PC-3 (cell line): ENCODE measurements around the gene HK1. TPM values are rescaled to one million over a fixed set of nuclear protein-coding genes. Genes with fewer than 3 reads are reported as not detected.

Experiments
- ATAC-seq: fragments of 200-7000 bp; cut with Tn5 transposase; 2 replicates; pipeline ENCODE4 v1.9.1; 2020; ENCODE audit warnings: mild to moderate bottlenecking, moderate library complexity
- BruUV-seq: library from RNA; stranded (reverse); fragments of 400-500 nt; replicated peaks from 2 replicates; lab custom pipeline; 2021; lab: Mats Ljungman, UMichigan
- CTCF ChIA-PET: fragments of 300-600 bp; sonication (Branson Sonifier 250); formaldehyde crosslinking; loops from one replicate; lab custom pipeline; 2022; ENCODE audit warnings: antibody characterized with exemption; lab: Charles Lee
- POLR2A ChIA-PET: fragments of 300-600 bp; sonication (Branson Sonifier 250); formaldehyde crosslinking; loops from one replicate; lab custom pipeline; 2022; ENCODE audit warnings: antibody characterized with exemption; ENCODE audit not compliant: unreplicated experiment; lab: Charles Lee
- DNase-seq: peaks from one replicate; pipeline ENCODE4 v3.0.0-alpha.2; 2015
- H2AFZ ChIP-seq: fragments of 300-600 bp; sonication (generic); 2 replicates; pipeline ENCODE4 v1.6.0; 2016; ENCODE audit warnings: antibody characterized with exemption, low read length
- H3F3A ChIP-seq: fragments of 300-600 bp; sonication (generic); one replicate; pipeline ENCODE4 v1.6.0; 2017; ENCODE audit warnings: antibody characterized with exemption, low read length, control low read depth, mild to moderate bottlenecking; ENCODE audit not compliant: unreplicated experiment
- H3K27ac ChIP-seq: fragments of 300-600 bp; sonication (generic); 2 replicates; pipeline ENCODE4 v1.5.1; 2016; ENCODE audit warnings: mild to moderate bottlenecking, low read length
- H3K27me3 ChIP-seq: fragments of 300-600 bp; sonication (generic); 2 replicates; pipeline ENCODE4 v1.6.1; 2016; ENCODE audit warnings: low read length, mixed read lengths
- H3K36me3 ChIP-seq: fragments of 300-600 bp; sonication (generic); 2 replicates; pipeline ENCODE4 v1.6.1; 2016; ENCODE audit warnings: low read depth, mixed run types, low read length, mixed read lengths
- H3K4me1 ChIP-seq: fragments of 300-600 bp; sonication (generic); 2 replicates; pipeline ENCODE4 v1.5.1; 2016; ENCODE audit warnings: low read length; ENCODE audit not compliant: insufficient read depth
- H3K4me2 ChIP-seq: fragments of 300-600 bp; sonication (generic); 2 replicates; pipeline ENCODE4 v1.6.0; 2016; ENCODE audit warnings: low read length
- H3K4me3 ChIP-seq: fragments of 300-600 bp; sonication (generic); 2 replicates; pipeline ENCODE4 v1.5.1; 2016; ENCODE audit warnings: mild to moderate bottlenecking, low read length, mixed read lengths
- H3K79me2 ChIP-seq: fragments of 300-600 bp; sonication (generic); 2 replicates; pipeline ENCODE4 v1.6.1; 2017; ENCODE audit warnings: low read length, mixed read lengths
- H3K9ac ChIP-seq: fragments of 300-600 bp; sonication (generic); 2 replicates; pipeline ENCODE4 v1.6.0; 2016; ENCODE audit warnings: mild to moderate bottlenecking, low read length
- H3K9me2 ChIP-seq: fragments of 300-600 bp; sonication (generic); replicated peaks from 2 replicates; pipeline ENCODE4 v1.6.1; 2016; ENCODE audit warnings: mixed run types, low read length, mixed read lengths
- H3K9me3 ChIP-seq: fragments of 300-600 bp; sonication (generic); 2 replicates; pipeline ENCODE4 v1.6.1; 2016; ENCODE audit warnings: low read length, mixed read lengths
- H4K20me1 ChIP-seq: fragments of 300-600 bp; sonication (generic); 2 replicates; pipeline ENCODE4 v1.6.1; 2016; ENCODE audit warnings: low read length, mixed read lengths
- CTCF ChIP-seq: fragments of 300-600 bp; sonication (generic); conservative IDR thresholded peaks from 2 replicates; pipeline ENCODE4 v1.5.1; 2017; ENCODE audit warnings: antibody characterized with exemption, low read depth, mild to moderate bottlenecking, low read length
- EZH2 ChIP-seq: fragments of 300-600 bp; sonication (generic); IDR thresholded peaks from one replicate; pipeline ENCODE4 v1.6.1; 2017; ENCODE audit warnings: antibody characterized with exemption, mild to moderate bottlenecking, low read length; ENCODE audit not compliant: unreplicated experiment
- EZH2phosphoT487 ChIP-seq: fragments of 300-600 bp; sonication (generic); IDR thresholded peaks from 2 replicates; pipeline ENCODE4 v1.6.1; 2018; ENCODE audit warnings: mild to moderate bottlenecking, antibody characterized with exemption, low read length, borderline replicate concordance
- intact Hi-C: fragments of 100-400 bp; cut with micrococcal nuclease; formaldehyde crosslinking; loops from 2 replicates; pipeline ENCODE4 v1.9.0; 2023
- total RNA-seq: library from RNA; depleted of rRNA; stranded (reverse); fragments of >200 nt; gene quantifications from 2 replicates; pipeline ENCODE4 v1.2.3, GENCODE V29; 2014

The HK1 gene
- total RNA-seq, 1 experiment from 2014 or later, result 189 TPM

- Histone ChIP-seq H2AFZ (no peak overlapping the region), H3K27me3 (no peaks in the 10 kb centered on the region), H3K27ac (no peak overlapping the region), H3K9ac (no peak overlapping the region), H4K20me1 (no peaks in the 10 kb centered on the region), H3K4me1 (no peaks in the 10 kb centered on the region), H3K36me3 (peaks cover 52% of the 10 kb centered on the region), H3K4me3 (no peak overlapping the region), H3K79me2 (no peaks in the 10 kb centered on the region), H3K9me3 (no peaks in the 10 kb centered on the region), H3K4me2 (no peak overlapping the region), H3K9me2 (no peaks in the 10 kb centered on the region), H3F3A (no peaks in the 10 kb centered on the region)
- intact Hi-C loops, result no loop called here
- CTCF ChIA-PET, result no interaction called here
- no TSS peak for BruUV-seq
- TF ChIP-seq CTCF, result no peak
- TF ChIP-seq EZH2, result no peak
- TF ChIP-seq EZH2phosphoT487, result no peak
- POLR2A ChIA-PET, result no interaction called here
- DNase-seq, result no peak
- ATAC-seq, result peak; percentile 54
Observed at GRCh38 chr10:69375307-69376151, 97.2 kb downstream of the HK1 start.

DNA sequence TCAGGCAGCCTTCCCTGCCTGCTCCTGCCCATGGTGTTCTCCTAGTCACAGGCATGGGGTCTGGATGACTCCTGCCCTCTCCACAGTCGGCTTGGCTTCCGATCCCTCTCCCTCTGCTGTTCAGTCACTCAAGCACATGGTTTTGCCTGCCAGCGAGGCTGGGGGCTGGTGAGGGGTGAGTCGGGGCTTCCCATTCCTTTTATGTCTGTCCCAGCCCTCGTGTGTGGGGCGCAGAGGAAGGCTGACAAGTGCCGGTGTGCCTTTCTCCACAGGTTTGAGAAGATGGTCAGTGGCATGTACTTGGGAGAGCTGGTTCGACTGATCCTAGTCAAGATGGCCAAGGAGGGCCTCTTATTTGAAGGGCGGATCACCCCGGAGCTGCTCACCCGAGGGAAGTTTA lies 98.4 kb downstream of the HK1 start:
- Histone ChIP-seq H3K27ac (no peak overlapping the region), H2AFZ (no peak overlapping the region), H3K36me3 (peaks cover 43% of the 10 kb centered on the region), H3K4me3 (no peak overlapping the region), H3K4me1 (no peaks in the 10 kb centered on the region), H4K20me1 (no peaks in the 10 kb centered on the region), H3K27me3 (no peaks in the 10 kb centered on the region), H3K4me2 (no peak overlapping the region), H3F3A (no peaks in the 10 kb centered on the region), H3K79me2 (no peaks in the 10 kb centered on the region), H3K9ac (no peak overlapping the region), H3K9me3 (no peaks in the 10 kb centered on the region), H3K9me2 (no peaks in the 10 kb centered on the region)
- BruUV-seq, result no TSS peak
- intact Hi-C loops, result no loop called here
- ChIA-PET CTCF (no interaction called here), POLR2A (no interaction called here)
- no peak for ATAC-seq
- TF ChIP-seq EZH2phosphoT487 (no peak), CTCF (no peak), EZH2 (no peak)
- no peak for DNase-seq

GRCh38 chr10:69377191-69377590 lies 98.9 kb downstream of the HK1 start:
- H3K4me2 ChIP-seq, result no peak overlapping the region
- no peak for ATAC-seq
- H3K27ac ChIP-seq, result no peak overlapping the region
- peaks cover 38% of the 10 kb centered on the region for H3K36me3 ChIP-seq
- H3K9me3 ChIP-seq, result no peaks in the 10 kb centered on the region
- no peaks in the 10 kb centered on the region for H3F3A ChIP-seq
- H2AFZ ChIP-seq, result no peak overlapping the region
- CTCF ChIA-PET, result no interaction called here
- H3K27me3 ChIP-seq, result no peaks in the 10 kb centered on the region
- no peak overlapping the region for H3K4me3 ChIP-seq
- no peaks in the 10 kb centered on the region for H3K9me2 ChIP-seq
- TF ChIP-seq EZH2phosphoT487 (no peak), EZH2 (no peak), CTCF (no peak)
- no peak overlapping the region for H3K9ac ChIP-seq
- intact Hi-C loops, result no loop called here
- H4K20me1 ChIP-seq, result no peaks in the 10 kb centered on the region
- POLR2A ChIA-PET, result no interaction called here
- H3K79me2 ChIP-seq, result no peaks in the 10 kb centered on the region
- no peak for DNase-seq
- BruUV-seq, result no TSS peak
- H3K4me1 ChIP-seq, result peaks cover 3% of the 10 kb centered on the region
